HG03469 (cell line): ENCODE data around the gene DNM2.

Source experiments
- ATAC-seq: cut with Tn5 transposase; IDR thresholded peaks from one replicate; pipeline ENCODE4 v1.9.1; 2021; ENCODE audit warnings: mild to moderate bottlenecking, moderate library complexity, moderate number of reproducible peaks; ENCODE audit not compliant: unreplicated experiment

DNM2 gene

DNA sequence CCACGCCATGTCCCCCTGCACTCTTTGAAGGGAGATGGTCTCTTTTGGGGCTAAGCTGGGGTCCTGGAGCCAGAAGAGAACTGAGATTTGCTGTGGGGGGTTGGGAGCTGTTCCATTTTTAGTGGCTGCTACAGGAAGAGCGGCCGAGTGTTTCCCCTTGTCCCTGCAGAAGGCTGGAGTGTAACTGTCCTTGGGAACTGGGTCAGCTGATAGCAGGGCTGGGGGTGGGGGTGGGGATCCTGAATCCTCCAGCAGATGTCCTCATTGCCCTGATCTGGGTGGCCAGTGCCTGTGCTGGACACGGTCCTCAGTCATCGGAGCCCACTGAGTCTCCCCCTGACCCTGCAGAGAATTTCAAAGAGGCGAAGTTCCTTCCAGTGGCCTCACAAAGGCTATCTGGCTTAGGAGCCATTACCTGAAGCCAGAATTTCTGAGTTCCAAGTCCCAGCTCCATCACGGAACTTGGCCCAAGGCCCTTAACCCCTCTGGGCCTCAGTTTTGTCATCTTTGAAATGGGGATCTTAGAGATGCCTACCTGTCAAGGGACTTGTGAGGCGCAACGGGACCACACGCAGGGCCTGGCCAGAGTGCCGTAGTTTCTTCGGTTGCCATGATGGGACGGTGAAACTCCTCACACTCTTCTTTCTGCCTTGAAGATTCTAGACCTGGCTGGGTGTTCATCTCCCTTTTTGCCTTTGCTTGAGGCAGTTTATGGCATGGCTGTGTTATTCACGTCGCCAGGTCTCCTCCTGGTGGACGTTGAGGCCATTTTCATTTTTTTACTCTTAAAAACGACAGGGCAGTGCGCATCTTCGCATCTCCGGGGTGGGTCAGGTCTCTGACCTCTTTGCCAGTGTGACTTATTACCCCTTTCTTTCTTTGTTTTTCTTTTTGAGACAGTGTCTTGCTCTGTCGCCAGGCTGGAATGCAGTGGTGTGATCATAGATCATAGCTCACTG is 51.9 kb downstream of the DNM2 start:
- no peak for ATAC-seq

DNA sequence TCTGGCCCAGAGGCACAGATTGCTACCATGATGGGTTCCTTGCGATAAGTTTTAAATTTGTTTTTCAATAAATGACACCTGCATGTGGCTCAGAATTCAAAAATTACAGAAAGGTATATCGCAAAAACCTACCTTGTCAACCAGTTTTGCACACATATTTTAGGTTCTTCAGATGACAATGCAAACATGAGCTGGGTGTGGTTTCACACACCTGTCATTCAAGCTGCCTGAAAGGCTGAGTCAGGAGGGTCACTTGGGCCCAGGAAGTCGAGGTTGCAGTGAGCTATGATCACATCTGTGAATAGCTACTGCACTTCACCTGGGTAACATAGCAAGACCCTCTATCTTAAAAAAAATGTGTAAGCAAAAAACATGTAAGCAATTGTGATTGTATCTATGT is 56.1 kb downstream of the DNM2 start:
- no peak for ATAC-seq

DNA sequence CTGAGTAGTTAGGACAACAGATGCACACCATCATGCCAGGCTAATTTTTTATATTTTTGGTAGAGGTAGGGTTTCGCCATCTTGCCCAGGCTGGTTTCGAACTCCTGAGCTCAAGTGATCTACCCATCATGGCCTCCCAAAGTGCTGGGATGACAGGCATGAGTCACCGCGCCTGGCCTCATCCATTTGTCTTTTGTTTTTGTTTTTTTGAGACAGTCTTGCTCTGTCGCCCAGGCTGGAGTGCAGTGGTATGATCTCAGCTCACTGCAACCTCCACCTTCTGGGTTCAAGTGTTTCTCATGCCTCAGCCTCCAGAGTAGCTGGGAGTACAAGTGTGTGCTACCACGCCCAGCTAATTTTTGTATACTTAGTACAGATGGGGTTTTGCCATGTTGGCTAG is 57.0 kb downstream of the DNM2 start:
- ATAC-seq = no peak

DNA sequence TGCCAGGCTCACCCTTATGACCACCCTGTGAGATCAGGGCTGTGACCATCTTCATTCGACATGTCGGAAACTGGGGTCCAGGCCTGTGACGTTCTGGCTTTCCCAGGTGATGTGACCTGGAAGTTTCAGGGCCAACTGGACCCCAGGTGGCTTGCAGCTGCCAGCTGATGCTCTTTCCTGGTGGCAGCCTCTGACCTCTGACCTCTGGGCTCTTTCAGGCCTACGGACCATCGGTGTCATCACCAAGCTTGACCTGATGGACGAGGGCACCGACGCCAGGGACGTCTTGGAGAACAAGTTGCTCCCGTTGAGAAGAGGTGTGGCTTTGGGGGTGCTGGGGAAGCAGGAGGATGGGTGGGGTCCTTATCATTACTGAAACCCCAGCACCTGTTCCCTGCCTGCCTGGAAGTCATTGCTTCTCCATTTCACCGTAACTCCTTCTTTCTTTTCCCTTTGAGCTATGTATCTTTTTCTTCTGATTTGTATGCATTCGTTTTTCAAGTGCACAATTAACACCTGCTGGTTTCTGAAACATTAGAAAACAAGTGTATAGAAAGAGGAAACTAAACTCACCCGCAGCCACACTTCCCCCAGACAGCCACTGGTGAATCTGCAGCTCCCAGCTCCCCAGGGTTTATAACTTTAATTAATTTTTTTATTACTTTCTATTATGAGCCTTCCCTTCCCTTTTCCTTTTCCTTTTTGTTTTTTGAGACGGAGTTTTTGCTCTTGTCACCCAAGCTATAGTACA is 59.2 kb downstream of the DNM2 start:
- ATAC-seq = no peak

DNA sequence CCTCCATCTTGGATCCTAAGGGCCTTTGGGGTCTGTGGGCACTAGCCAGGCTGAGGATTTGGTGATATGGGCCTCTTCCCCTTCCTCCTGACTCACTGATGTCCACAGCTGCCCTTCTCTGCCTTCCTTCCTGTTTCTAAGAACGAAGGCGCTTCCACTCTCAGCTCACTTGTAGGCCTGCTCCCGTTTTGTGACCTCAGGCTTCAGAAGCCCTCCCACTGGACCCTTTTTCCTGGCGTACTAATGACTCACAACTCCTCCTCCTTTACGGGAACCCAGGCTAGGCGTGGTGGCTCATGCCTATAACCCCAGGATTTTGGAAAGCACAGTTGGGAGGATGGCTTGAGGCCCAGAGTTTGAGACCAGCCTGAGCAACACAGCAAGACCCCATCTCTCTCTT is 62.5 kb downstream of the DNM2 start:
- no peak for ATAC-seq

DNA sequence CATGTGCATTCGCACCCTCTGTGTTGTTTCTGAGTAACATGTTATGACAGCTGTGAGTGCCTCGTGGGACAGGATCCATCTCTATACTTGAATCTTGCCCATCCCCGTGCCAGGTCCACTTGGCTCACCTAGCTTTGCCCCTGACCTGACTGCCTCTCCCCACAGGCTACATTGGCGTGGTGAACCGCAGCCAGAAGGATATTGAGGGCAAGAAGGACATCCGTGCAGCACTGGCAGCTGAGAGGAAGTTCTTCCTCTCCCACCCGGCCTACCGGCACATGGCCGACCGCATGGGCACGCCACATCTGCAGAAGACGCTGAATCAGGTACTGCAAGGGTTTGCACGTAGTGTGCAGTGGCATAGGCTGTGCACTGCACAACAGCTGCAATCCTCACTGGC is 64.9 kb downstream of the DNM2 start:
- ATAC-seq = no peak

DNA sequence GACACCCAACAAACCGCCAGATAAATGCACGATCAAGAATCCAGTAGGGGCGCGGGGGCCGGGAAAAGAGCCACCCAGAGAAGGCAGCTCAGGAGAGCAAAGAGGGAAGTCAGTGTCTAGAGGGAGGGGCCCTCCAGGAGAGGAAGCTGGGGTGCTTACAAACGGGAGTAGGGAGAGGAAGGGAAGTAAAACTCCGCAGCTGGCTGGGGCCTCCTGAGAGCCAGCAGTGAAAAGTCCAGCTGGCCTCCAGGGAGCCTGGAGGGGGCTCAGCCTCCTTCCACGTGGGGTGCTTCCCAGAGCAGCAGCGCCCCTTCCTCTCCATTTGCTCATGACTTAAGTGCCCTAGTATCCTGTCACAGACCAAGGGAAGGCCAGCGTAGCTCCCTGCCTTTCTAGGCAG is 66.4 kb downstream of the DNM2 start:
- ATAC-seq = no peak

DNA sequence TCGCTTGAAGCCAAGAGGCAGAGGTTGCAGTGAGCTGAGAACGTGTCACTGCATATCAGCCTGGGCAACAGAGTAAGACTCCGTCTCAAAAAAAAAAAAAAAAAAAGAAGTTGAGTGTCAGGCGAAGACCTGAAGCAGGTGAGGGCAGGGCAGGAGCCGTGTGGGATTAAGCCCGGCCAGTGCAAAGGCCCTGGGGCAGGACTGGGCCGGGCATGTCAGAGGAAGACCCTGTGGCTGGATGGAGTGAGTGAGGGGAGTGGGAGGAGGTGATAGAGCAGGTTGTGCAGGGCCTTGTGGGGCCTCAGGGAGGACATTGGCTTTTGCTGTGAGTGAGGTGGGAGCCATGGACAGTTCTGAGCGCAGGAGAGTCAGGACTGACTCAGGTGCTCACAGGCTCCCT is 70.3 kb downstream of the DNM2 start:
- ATAC-seq = no peak

DNA sequence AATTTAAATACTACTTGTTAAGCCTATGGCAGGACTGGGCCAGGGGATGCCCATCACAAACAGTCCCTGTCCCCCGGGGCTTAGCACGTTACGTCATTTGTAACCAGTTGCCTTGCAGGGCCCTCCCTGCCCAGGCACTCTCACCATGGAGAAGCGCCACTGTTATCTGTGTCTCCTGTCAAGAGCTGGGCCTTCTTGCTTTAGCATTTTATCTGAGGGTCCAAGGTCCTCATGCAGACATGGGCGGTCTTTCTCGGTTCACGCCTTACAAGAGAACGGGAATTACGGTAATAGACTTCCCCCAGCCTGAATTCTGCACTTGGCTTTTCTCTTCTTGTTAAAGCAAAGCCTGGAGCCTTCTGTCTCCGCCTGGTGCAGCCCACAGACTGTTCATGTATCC is 72.0 kb downstream of the DNM2 start:
- no peak for ATAC-seq

DNA sequence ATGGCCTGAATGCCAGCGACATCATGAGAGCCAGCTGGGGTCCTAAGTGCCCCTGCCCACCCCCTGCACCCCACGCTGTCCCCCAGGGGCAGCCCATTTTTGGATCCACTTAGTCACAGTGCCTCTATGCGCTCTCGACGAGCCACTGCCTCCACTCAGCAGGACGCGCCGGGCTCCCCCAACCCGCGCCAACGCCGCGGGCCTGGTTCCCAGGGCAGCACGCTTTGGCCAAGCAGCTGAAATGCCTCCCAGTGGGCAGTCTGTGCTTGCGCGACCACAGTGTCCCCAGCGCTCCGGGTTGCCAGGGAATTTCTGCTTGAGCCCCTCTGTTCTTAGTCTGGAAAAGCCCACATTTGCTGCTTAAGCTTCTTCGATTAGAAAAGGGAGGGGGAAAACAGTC is 78.8 kb downstream of the DNM2 start:
- no peak for ATAC-seq

DNA sequence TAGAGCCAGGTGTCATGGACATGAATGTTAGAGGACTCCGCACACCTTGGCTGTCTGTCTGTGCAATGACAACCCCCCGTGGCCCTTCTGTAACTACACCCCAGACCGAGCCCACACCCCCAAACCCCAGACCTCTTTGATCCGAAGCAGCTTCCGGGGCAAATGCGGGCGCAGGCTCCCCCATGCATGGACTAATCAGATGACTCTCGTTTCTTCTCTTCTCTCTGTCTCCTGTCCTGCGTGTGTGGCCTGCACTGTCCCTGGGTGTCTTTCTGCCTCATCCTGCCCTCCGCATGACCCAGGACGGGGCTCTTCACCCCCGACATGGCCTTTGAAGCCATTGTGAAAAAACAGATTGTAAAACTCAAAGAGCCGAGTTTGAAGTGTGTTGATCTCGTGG is 79.2 kb downstream of the DNM2 start:
- ATAC-seq = no peak

DNA sequence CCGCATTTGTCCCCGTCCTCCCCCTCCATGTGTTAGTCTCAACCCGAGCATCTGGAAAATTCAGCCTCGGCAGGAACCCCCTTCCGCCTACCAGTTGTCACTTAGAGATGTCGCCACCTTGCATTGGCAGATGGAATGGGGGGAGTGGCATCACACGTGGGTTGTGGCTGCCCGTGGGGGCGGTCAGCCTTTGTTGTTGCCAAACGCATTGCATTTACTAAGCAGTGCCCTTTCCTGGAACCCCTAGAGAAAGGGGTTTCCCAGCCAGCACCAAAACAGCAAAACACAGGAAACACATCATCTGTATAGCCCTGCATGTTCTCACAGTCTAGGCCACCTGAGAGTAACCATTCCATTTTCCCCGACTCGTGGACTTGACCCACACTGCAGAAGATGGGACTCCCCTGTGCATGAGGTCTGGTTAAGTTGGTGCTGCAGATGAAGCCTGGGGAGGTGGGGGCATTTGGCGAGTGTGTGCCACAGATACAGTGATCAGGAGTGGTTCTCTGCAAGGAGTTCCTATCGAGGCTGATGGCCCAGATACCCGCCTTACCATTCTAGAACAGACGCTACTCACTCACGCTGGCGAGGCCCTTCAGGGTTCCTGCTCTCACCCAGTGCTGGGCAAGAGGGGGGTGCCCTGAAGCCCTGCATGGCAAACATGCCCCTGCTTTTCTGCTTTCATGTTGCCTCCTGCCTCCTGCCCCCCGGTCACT is 79.8 kb downstream of the DNM2 start:
- no peak for ATAC-seq

DNA sequence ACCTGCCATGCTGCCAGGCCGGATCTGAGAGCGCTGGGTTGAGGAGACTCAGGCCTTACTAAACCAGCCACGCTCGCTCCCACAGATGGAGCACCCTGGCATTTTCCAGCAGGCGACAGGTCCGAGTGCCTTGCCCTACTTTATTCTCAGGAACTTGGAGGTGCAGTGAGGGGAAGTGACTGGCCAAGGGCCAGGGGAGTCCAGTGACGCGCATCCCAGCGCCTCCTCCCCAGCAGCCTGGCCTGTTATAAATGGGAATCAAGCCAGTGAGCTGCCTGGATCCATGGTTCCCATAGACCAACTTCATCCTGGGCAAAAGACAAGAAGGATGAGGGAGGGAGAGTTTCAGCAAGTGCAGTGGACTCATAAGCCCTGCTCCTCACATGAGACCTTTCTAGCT is 82.6 kb downstream of the DNM2 start:
- ATAC-seq = no peak

DNA sequence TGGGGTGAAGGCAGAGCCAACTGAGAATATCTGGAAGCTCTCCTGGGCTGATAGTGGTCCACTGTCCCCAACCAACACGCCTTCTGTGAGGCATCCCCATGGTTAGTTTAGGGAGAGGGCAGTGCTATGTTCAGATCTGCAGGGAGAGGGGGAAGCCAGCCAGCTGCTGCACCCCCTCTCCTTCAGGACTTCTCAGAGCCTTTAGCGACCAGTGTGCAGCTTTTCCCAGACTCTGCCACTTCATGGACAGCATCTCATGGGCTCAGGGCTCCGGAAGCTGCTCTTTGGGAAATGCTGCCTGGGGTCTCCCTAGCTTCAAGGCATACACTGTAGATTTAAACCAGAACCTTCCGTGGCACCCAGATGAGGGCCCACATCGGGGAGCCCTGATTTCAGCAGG is 84.6 kb downstream of the DNM2 start:
- ATAC-seq = no peak

DNA sequence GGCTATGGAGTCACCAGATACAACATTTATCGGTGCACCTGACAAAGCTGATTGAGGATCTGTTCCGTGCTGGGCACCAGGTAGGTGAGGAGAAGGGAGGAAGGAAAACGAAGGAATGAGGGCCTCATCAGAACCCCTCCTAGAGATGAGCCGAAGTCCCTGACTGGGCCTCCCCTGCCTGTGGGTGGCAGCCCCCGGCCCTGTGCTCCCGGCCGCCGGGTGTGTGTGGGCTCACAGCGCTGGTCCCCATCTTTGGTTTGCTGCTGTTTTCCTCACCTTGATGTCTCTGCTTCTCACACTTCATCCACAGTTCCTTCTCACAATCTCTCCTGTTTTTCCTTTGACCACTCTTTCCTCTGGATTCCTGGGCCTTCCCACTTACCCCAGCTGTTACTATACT is 85.4 kb downstream of the DNM2 start:
- no peak for ATAC-seq

DNA sequence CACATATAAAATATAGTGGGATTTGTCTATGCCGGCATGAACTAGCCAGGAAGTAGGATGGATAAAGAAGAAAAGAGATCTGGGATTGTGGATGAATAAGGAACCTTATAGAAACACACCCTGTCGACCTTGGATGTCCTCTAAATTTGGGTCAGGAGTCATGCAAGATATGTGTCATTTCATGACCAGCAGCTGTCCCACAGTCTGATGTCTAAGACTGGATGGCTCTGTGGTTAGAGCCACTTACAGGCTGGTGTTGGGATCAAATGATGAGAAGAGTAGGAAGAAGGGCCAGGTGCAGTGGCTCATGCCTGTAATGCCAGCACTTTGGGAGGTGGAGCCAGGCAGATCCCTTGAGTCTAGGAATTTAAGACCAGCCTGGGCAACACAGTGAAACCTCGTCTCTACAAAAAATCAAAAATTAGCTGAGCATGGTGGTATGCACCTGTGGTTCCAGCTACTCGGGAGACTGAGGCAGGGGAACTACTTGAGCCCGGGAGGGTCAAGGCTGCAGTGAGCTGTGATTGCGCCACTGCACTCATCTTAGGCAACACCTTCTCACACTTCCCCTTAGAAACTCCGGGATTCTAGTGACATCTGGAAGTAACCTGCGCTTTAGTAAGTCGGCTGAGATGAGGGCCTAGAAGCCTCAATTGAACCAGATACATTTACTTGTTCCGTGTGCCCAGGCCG is 87.3 kb downstream of the DNM2 start:
- no peak for ATAC-seq

DNA sequence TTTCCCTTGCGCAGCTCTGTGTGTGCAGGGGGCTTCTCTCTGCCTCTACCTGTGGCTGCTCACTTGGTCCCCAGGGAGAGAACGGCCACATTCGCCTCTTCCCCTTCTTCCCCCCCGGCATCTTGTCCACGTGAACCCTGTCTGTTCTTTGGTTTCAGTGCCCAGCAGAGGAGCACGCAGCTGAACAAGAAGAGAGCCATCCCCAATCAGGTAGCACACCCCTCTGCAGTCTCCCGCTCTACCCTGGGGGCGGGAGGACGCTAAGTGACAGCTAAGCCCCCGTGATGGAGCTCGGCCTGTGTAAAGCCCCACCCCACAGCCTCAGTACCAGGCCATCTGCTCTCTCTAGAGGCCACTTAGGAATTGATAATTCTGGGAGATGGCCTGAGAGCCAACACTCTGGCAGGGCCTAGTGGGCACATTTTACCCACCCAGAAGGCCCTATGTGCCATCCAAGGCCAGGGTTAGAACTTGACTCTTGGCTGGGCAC is 87.9 kb downstream of the DNM2 start:
- no peak for ATAC-seq

DNA sequence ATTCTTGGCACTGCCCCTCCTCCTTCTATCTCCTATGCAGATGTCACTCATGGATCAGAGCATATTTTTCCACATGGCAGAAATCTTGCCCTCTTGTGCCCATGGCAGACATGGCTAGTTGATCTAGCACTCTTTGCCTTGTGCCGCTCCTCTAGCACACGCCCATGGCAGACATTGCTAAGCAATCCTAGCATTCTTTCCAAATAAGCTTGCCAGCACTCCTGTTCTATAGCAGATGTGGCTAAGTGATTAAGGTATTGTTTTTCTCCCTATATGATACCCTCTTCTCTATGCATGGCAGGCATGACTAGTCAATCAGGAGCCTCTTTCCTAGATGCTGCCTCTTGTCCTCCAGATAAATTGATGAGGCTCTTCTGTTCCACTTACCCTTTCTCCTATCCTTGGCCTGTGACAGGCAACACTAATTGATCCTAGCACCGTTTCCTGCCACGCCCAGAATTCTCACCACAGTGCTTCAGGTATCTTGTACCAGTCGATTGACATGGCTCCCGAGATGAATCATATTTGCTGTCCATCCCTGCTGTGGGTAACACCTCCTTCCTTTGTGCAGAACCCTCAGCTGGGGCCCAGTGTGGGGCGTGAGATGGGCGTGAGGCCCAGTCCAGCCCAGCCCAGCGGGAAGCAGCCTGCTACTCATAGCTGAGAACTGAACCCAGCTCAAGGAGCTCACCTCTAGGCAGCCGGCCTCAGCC is 91.2 kb downstream of the DNM2 start:
- ATAC-seq = no peak

DNA sequence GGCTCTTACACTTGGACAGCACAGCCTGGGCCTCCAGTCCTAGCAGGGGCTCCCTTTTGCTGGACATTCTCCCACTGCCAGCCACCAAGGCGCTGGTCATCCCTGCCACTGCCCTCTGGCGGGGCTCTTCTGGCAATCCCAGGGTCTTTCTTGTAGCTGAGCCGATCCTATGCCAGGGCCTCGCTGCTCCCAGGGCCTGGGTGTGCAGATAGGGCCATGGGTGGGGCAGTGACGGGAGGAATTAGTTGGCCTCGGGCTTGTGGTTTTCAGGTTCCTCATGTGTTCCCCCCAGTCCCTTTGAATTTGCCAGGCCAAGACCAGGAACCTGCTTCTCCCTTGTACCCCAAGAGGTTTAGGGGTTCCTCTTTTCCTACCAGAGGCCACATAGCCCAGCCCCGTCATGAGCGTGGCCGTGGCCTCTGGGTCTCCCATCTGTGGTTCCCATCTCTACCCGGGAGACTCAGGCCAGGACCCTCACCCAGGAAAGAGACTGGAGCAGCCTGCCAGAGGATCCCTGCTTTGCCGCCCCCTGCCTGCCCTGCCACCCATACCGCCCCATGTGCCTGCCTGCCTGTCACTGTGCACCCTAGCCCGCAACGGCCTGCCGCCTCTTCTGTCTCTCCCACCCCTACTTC is 91.9 kb downstream of the DNM2 start:
- ATAC-seq = no peak
